Measurements from ENCODE around the gene PTPRG. TPM values are rescaled to one million over a fixed set of nuclear protein-coding genes. Genes with fewer than 3 reads are reported as not detected.

The PTPRG gene
- total RNA-seq, 1 donor from 2014 or later = 80.7 TPM

DNA sequence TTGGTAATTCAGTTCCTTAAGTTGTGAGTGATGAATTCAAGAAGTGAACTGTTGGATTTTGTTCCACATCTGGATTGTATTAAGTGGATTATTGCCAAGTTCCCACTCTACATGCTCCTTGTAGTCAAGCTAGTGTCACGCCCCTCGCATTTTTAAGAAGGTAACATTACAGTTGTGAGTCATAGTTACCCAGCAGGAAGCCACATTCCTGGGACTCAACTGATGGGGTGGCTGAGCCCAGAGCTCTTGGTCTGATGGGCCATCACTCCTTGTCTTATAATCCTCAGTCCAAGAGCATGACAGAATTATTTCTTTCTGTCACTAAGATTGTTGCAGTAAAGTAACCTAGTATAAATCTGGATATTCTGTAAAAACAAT is 102.7 kb downstream of the PTPRG start:
- TF ChIP-seq, protein P1, sequence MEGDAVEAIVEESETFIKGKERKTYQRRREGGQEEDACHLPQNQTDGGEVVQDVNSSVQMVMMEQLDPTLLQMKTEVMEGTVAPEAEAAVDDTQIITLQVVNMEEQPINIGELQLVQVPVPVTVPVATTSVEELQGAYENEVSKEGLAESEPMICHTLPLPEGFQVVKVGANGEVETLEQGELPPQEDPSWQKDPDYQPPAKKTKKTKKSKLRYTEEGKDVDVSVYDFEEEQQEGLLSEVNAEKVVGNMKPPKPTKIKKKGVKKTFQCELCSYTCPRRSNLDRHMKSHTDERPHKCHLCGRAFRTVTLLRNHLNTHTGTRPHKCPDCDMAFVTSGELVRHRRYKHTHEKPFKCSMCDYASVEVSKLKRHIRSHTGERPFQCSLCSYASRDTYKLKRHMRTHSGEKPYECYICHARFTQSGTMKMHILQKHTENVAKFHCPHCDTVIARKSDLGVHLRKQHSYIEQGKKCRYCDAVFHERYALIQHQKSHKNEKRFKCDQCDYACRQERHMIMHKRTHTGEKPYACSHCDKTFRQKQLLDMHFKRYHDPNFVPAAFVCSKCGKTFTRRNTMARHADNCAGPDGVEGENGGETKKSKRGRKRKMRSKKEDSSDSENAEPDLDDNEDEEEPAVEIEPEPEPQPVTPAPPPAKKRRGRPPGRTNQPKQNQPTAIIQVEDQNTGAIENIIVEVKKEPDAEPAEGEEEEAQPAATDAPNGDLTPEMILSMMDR (IDR thresholded peaks at IDR 0.05; ENCODE audit: unreplicated experiment) = no peak
- H3K4me1 Mint-ChIP-seq (ENCODE audit: unreplicated experiment) = peaks cover 5% of the 10 kb centered on the region
- H3K4me3 Mint-ChIP-seq (ENCODE audit: unreplicated experiment) = no peak overlapping the region
- no peaks in the 10 kb centered on the region for H3K9me3 Mint-ChIP-seq (ENCODE audit: unreplicated experiment)
- H3K36me3 Mint-ChIP-seq (ENCODE audit: low read depth, unreplicated experiment) = no peaks in the 10 kb centered on the region
- DNase-seq (ENCODE audit: low spot score) = no peak
- no peak overlapping the region for H3K27ac Mint-ChIP-seq (ENCODE audit: unreplicated experiment)
- H3K27me3 Mint-ChIP-seq (ENCODE audit: unreplicated experiment) = peaks cover 5% of the 10 kb centered on the region

DNA sequence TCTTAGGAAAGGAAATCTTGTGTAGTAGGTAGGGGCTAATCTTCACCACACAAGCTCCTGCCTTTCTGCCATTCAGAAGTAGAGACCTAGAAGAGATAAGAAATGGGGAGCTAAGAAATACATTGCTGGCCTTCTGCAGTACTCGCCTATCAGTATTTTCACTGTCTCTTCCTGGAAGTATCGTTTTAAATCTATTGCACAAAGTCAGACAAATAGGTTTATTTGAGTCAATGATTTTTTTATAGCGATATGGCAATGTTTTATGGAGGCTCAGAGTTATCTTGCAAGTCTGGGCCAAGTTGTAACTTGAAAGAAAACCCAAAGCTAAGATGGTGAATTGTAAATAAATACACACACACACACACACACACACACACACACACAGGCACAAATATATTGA is 103.8 kb downstream of the PTPRG start:
- TF ChIP-seq, protein P1 (IDR thresholded peaks at IDR 0.05; ENCODE audit: unreplicated experiment) = no peak
- Mint-ChIP-seq H3K36me3 (ENCODE audit: low read depth, unreplicated experiment) (no peaks in the 10 kb centered on the region), H3K4me3 (ENCODE audit: unreplicated experiment) (no peak overlapping the region), H3K4me1 (ENCODE audit: unreplicated experiment) (peaks cover 5% of the 10 kb centered on the region), H3K27me3 (ENCODE audit: unreplicated experiment) (peaks cover 4% of the 10 kb centered on the region), H3K9me3 (ENCODE audit: unreplicated experiment) (no peaks in the 10 kb centered on the region), H3K27ac (ENCODE audit: unreplicated experiment) (no peak overlapping the region)
- no peak for DNase-seq (ENCODE audit: low spot score)

DNA sequence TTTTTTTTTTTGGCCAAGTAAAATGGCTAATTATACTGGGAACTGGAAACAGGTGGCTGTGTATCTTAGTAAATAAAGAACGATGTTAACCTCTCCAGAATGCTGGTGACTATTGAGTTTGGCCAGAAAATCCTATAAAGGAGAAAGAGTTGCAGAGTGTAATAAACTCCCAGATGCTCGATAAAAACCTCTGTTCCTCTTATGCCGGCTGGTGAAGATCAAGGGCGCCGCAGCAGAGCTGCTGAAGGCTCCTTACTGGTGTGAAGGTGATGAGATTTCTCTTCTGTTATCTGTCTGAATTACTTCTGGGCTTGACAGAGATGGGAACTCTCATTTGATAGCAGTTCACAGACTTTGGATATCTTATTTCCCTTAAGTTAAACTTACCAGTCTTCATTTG is 104.6 kb downstream of the PTPRG start:
- H3K4me3 Mint-ChIP-seq (ENCODE audit: unreplicated experiment) = no peak overlapping the region
- no peak overlapping the region for H3K27ac Mint-ChIP-seq (ENCODE audit: unreplicated experiment)
- no peaks in the 10 kb centered on the region for H3K36me3 Mint-ChIP-seq (ENCODE audit: low read depth, unreplicated experiment)

DNA sequence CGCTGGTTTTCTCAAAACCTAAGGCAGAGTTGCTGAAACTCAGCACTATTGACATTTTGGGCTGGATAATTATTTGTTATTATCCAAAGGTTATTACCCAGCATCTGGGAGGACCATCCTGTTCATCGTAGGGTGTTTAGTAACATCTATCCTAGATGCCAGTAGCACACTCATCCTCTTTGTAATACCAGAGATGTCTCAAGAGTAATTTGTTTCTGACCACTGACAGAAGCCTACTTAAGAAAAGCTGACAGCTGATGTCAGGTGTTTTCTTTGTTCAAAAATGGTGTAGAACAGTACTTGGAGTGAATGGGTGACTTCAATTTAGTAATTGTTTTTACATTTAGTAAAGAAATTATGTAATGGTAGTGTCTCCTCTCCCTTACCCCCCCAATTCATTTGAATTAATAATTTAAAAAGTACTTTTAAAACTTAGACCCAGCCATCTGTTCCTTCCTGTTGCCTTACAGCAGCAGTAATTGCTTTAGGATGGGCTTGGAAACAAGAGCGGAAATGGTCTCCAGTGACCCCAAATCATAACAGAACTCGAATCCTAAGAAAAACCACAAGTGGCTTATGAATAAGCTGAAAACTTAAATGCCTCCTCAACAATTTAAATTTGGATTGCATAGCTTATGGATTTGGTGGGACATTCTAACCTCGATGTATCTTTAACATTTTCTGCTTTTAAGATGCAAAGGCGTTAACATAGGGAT is 105.4 kb downstream of the PTPRG start:
- H3K27ac Mint-ChIP-seq (ENCODE audit: unreplicated experiment) = no peak overlapping the region
- H3K27me3 Mint-ChIP-seq (ENCODE audit: unreplicated experiment) = peaks cover 4% of the 10 kb centered on the region
- DNase-seq (ENCODE audit: low spot score) = no peak
- H3K9me3 Mint-ChIP-seq (ENCODE audit: unreplicated experiment) = no peaks in the 10 kb centered on the region
- H3K4me3 Mint-ChIP-seq (ENCODE audit: unreplicated experiment) = no peak overlapping the region
- peaks cover 5% of the 10 kb centered on the region for H3K4me1 Mint-ChIP-seq (ENCODE audit: unreplicated experiment)
- H3K36me3 Mint-ChIP-seq (ENCODE audit: low read depth, unreplicated experiment) = no peaks in the 10 kb centered on the region
- TF ChIP-seq, protein P1 (IDR thresholded peaks at IDR 0.05; ENCODE audit: unreplicated experiment) = no peak

More for the DNA sequence above, 104.6 kb downstream of the PTPRG start:
- H3K4me1 Mint-ChIP-seq (ENCODE audit: unreplicated experiment) = peaks cover 5% of the 10 kb centered on the region
- peaks cover 4% of the 10 kb centered on the region for H3K27me3 Mint-ChIP-seq (ENCODE audit: unreplicated experiment)
- H3K9me3 Mint-ChIP-seq (ENCODE audit: unreplicated experiment) = no peaks in the 10 kb centered on the region
- TF ChIP-seq, protein P1 (IDR thresholded peaks at IDR 0.05; ENCODE audit: unreplicated experiment) = no peak
- no peak for DNase-seq (ENCODE audit: low spot score)

DNA sequence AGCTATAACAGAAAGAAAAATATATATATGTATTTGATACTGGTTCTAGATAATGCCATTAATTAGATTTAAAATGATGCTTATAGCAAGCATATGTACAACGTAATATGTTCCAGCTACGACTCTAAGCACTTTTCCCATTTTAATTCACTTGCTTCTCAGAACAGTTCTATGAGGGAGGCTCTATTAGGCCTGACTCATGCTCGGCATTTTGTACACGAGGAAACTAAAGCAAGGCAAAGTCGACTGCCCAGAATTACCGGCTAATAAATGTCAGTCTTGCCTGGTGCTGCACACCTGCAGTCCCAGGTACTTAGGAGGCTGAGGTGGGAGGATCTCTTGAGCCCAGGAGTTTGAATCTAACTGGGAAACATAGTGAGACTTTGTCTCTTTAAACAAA is 106.0 kb downstream of the PTPRG start:
- TF ChIP-seq, protein P1 (IDR thresholded peaks at IDR 0.05; ENCODE audit: unreplicated experiment) = no peak
- no peak overlapping the region for H3K4me3 Mint-ChIP-seq (ENCODE audit: unreplicated experiment)
- no peak overlapping the region for H3K27ac Mint-ChIP-seq (ENCODE audit: unreplicated experiment)
- H3K27me3 Mint-ChIP-seq (ENCODE audit: unreplicated experiment) = peaks cover 4% of the 10 kb centered on the region
- H3K9me3 Mint-ChIP-seq (ENCODE audit: unreplicated experiment) = no peaks in the 10 kb centered on the region
- peaks cover 5% of the 10 kb centered on the region for H3K4me1 Mint-ChIP-seq (ENCODE audit: unreplicated experiment)
- DNase-seq (ENCODE audit: low spot score) = no peak
- no peaks in the 10 kb centered on the region for H3K36me3 Mint-ChIP-seq (ENCODE audit: low read depth, unreplicated experiment)

Data from endothelial cell (in vitro differentiated cells).